H1 (cell line): Measurements from ENCODE around the gene GREB1. TPM values are rescaled to one million over a fixed set of nuclear protein-coding genes. Genes with fewer than 3 reads are reported as not detected.

ENCODE experiments used
- CTCF ChIA-PET: fragments of 300-600 bp; sonication (Branson Sonifier 250); formaldehyde crosslinking; loops from one replicate; lab custom pipeline; 2021; ENCODE audit not compliant: partially characterized antibody; lab: Charles Lee
- POLR2A ChIA-PET: fragments of 300-600 bp; sonication (Branson Sonifier 250); formaldehyde crosslinking; loops from one replicate; lab custom pipeline; 2021; ENCODE audit warnings: inconsistent platforms; ENCODE audit not compliant: partially characterized antibody; lab: Charles Lee
- DNase-seq, 2 experiments: peaks; one replicate each; pipeline versions ENCODE4 v3.0.0 to v3.0.0-alpha.2; 2010 to 2022; ENCODE audit warnings: low spot score in 2 of 2, low read depth in 1 of 2, mixed read lengths in 1 of 2
- FAIRE-seq: peaks from 2 replicates; lab custom pipeline; 2011; peaks lifted over from hg19 to GRCh38; lab: Jason Lieb, UNC
- H2AFZ ChIP-seq: 2 replicates; pipeline ENCODE4 v1.8.1; 2012; ENCODE audit warnings: low read length, inconsistent platforms
- H2AK5ac ChIP-seq: 2 replicates; pipeline ENCODE4 v1.6.1; 2013; ENCODE audit warnings: low read depth, low read length
- H2BK120ac ChIP-seq: replicated peaks from 2 replicates; pipeline ENCODE3; 2013; ENCODE audit warnings: low read depth, low read length, inconsistent platforms
- H2BK12ac ChIP-seq: 2 replicates; pipeline ENCODE4 v1.6.1; 2013; ENCODE audit warnings: low read depth, low read length
- H2BK15ac ChIP-seq: 2 replicates; pipeline ENCODE4 v1.6.1; 2013; ENCODE audit warnings: low read length
- H2BK20ac ChIP-seq: 2 replicates; pipeline ENCODE4 v1.6.1; 2013; ENCODE audit warnings: low read length
- H2BK5ac ChIP-seq: 2 replicates; pipeline ENCODE4 v1.6.1; 2013; ENCODE audit warnings: low read depth, low read length
- H3K14ac ChIP-seq: 2 replicates; pipeline ENCODE4 v1.6.1; 2013; ENCODE audit warnings: inconsistent platforms; ENCODE audit not compliant: insufficient read length
- H3K18ac ChIP-seq: 2 replicates; pipeline ENCODE4 v1.6.1; 2013; ENCODE audit warnings: low read length; ENCODE audit errors: extremely low read depth
- H3K23ac ChIP-seq: 2 replicates; pipeline ENCODE4 v1.6.1; 2013; ENCODE audit warnings: inconsistent platforms; ENCODE audit not compliant: insufficient read length
- H3K23me2 ChIP-seq: 2 replicates; pipeline ENCODE4 v1.6.1; 2013; ENCODE audit warnings: low read depth, low read length
- H3K27ac ChIP-seq: 2 replicates; pipeline ENCODE4 v1.6.1; 2011; ENCODE audit warnings: low read depth, low read length, inconsistent platforms
- H3K27me3 ChIP-seq, 4 experiments: replicated peaks in 1 of 4; 1 replicate in 1 of 4; 2 replicates in 3 of 4; pipeline versions ENCODE4 v1.6.1 to v1.8.1; 2011 to 2013; ENCODE audit warnings: low read length in 3 of 4, mild to moderate bottlenecking in 3 of 4, inconsistent platforms in 2 of 4, mixed read lengths in 2 of 4, moderate library complexity in 1 of 4; ENCODE audit not compliant: control insufficient read depth in 3 of 4, insufficient read depth in 3 of 4; ENCODE audit errors: extremely low read depth in 1 of 4
- H3K36me3 ChIP-seq, 4 experiments: 2 replicates each; pipeline versions ENCODE4 v1.6.1 to v1.8.1; 2011 to 2013; ENCODE audit warnings: mild to moderate bottlenecking in 4 of 4, low read length in 3 of 4, moderate library complexity in 2 of 4, control low read depth in 1 of 4, inconsistent platforms in 1 of 4; ENCODE audit not compliant: insufficient read depth in 4 of 4, control insufficient read depth in 2 of 4
- H3K4ac ChIP-seq: replicated peaks from 2 replicates; pipeline ENCODE3; 2013; ENCODE audit warnings: low read length, low read depth, mixed read lengths, inconsistent platforms; ENCODE audit not compliant: insufficient read length
- H3K4me1 ChIP-seq, 4 experiments: replicated peaks in 1 of 4; 1 replicate in 1 of 4; 2 replicates in 3 of 4; pipeline versions ENCODE4 v1.6.1 to v1.8.1; 2011 to 2013; ENCODE audit warnings: low read length in 3 of 4, inconsistent platforms in 2 of 4, mixed read lengths in 1 of 4; ENCODE audit not compliant: insufficient read depth in 4 of 4, control insufficient read depth in 3 of 4
- H3K4me2 ChIP-seq, 2 experiments: 2 replicates each; pipeline versions ENCODE4 v1.6.1 to v1.8.1; 2011 to 2013; ENCODE audit warnings: low read depth in 2 of 2, low read length in 2 of 2, control low read depth in 1 of 2, inconsistent platforms in 1 of 2, mild to moderate bottlenecking in 1 of 2; ENCODE audit not compliant: insufficient read depth in 1 of 2
- H3K4me3 ChIP-seq, 4 experiments: fragments of 200-600, 300-600 bp in 1 of 4; sonication (generic), shearing (Covaris generic), sonication (Bioruptor Twin) in 1 of 4; 2 replicates each; pipeline versions ENCODE4 v1.5.1 to v1.8.1; 2011 to 2016; ENCODE audit warnings: low read length in 4 of 4, low read depth in 3 of 4, control low read depth in 2 of 4, inconsistent platforms in 2 of 4, mild to moderate bottlenecking in 2 of 4, mixed read lengths in 1 of 4, moderate library complexity in 1 of 4; ENCODE audit not compliant: insufficient read depth in 2 of 4; ENCODE audit errors: extremely low read depth in 1 of 4
- H3K56ac ChIP-seq: replicated peaks from 2 replicates; pipeline ENCODE3; 2013; ENCODE audit warnings: low read depth, mild to moderate bottlenecking, mixed read lengths, low read length, inconsistent platforms; ENCODE audit not compliant: insufficient read length
- H3K79me1 ChIP-seq: 2 replicates; pipeline ENCODE4 v1.6.1; 2013; ENCODE audit warnings: low read depth, low read length, control low read depth
- H3K79me2 ChIP-seq, 2 experiments: 2 replicates each; pipeline versions ENCODE4 v1.6.1 to v1.8.1; 2012 to 2013; ENCODE audit warnings: low read length in 2 of 2, mild to moderate bottlenecking in 2 of 2, inconsistent platforms in 1 of 2; ENCODE audit not compliant: insufficient read depth in 2 of 2, control insufficient read depth in 1 of 2
- H3K9ac ChIP-seq, 4 experiments: replicated peaks in 1 of 4; 1 replicate in 1 of 4; 2 replicates in 3 of 4; pipeline versions ENCODE4 v1.6.1 to v1.8.1; 2011 to 2013; ENCODE audit warnings: low read depth in 3 of 4, low read length in 3 of 4, control low read depth in 2 of 4, mild to moderate bottlenecking in 2 of 4, moderate library complexity in 2 of 4, inconsistent platforms in 1 of 4; ENCODE audit errors: extremely low read depth in 1 of 4
- H3K9me3 ChIP-seq, 2 experiments: 2 replicates each; pipeline versions ENCODE4 v1.6.1 to v1.8.1; 2012 to 2013; ENCODE audit warnings: mild to moderate bottlenecking in 2 of 2, moderate library complexity in 2 of 2, control low read depth in 1 of 2, inconsistent platforms in 1 of 2, low read depth in 1 of 2, low read length in 1 of 2, mixed read lengths in 1 of 2; ENCODE audit not compliant: insufficient read depth in 2 of 2
- H4K20me1 ChIP-seq, 2 experiments: replicated peaks in 1 of 2; 2 replicates each; pipeline versions ENCODE3 to v1.8.1; 2011 to 2013; ENCODE audit warnings: inconsistent platforms in 2 of 2, low read length in 2 of 2, mild to moderate bottlenecking in 1 of 2; ENCODE audit not compliant: insufficient read depth in 2 of 2, control insufficient read depth in 1 of 2
- H4K5ac ChIP-seq: 2 replicates; pipeline ENCODE4 v1.6.1; 2013; ENCODE audit warnings: low read length, low read depth, mixed read lengths, inconsistent platforms; ENCODE audit not compliant: insufficient read length
- H4K8ac ChIP-seq: 2 replicates; pipeline ENCODE4 v1.8.0; 2013; ENCODE audit warnings: mild to moderate bottlenecking, moderate library complexity, low read length, inconsistent platforms; ENCODE audit not compliant: insufficient read depth; ENCODE audit errors: extremely low read depth
- H4K91ac ChIP-seq: replicated peaks from 2 replicates; pipeline ENCODE3; 2013; ENCODE audit warnings: low read length, mixed read lengths, inconsistent platforms; ENCODE audit not compliant: insufficient read length
- ASH2L ChIP-seq: fragments of 200-600, 300-600 bp; sonication (generic); IDR thresholded peaks from one replicate; pipeline ENCODE4 v1.7.1; 2017; ENCODE audit warnings: low read length
- CBX8 ChIP-seq: fragments of 300-800, 300-1000 bp; sonication (generic); IDR thresholded peaks from 2 replicates; pipeline ENCODE4 v1.7.1; 2016; ENCODE audit warnings: low read depth, low read length, borderline replicate concordance
- EP300 ChIP-seq, 2 experiments: IDR thresholded peaks; 1 replicate in 1 of 2; 2 replicates in 1 of 2; pipeline ENCODE4 v1.6.1; 2011 to 2012; ENCODE audit warnings: low read depth in 2 of 2, low read length in 2 of 2, mild to moderate bottlenecking in 2 of 2, borderline replicate concordance in 1 of 2, inconsistent platforms in 1 of 2, moderate library complexity in 1 of 2
- FOSL1 ChIP-seq: IDR thresholded peaks from 2 replicates; pipeline ENCODE4 v1.6.1; 2011; ENCODE audit warnings: mild to moderate bottlenecking, low read depth, low read length, moderate library complexity; ENCODE audit not compliant: insufficient read depth
- HDAC6 ChIP-seq: IDR thresholded peaks from one replicate; pipeline ENCODE4 v1.7.1; 2012; ENCODE audit warnings: low read depth, mild to moderate bottlenecking, inconsistent platforms, low read length, moderate library complexity
- JUND ChIP-seq: IDR thresholded peaks from 2 replicates; pipeline ENCODE4 v1.6.1; 2011; ENCODE audit warnings: mild to moderate bottlenecking, improper control_type of control experiment, low read length
- NRF1 ChIP-seq: IDR thresholded peaks from 2 replicates; pipeline ENCODE4 v1.6.1; 2011; ENCODE audit warnings: mild to moderate bottlenecking, low read depth, low read length, improper control_type of control experiment
- RBBP5 ChIP-seq: IDR thresholded peaks from 2 replicates; pipeline ENCODE4 v1.7.1; 2012; ENCODE audit warnings: low read depth, mild to moderate bottlenecking, inconsistent platforms, low read length, moderate library complexity, borderline replicate concordance
- RFX5 ChIP-seq: IDR thresholded peaks from 2 replicates; pipeline ENCODE4 v1.6.1; 2011; ENCODE audit warnings: low read depth, low read length, improper control_type of control experiment, borderline replicate concordance
- RXRA ChIP-seq: IDR thresholded peaks from 2 replicates; pipeline ENCODE4 v1.6.1; 2011; ENCODE audit warnings: low read depth, mild to moderate bottlenecking, low read length, moderate library complexity; ENCODE audit not compliant: insufficient read depth
- SAP30 ChIP-seq: fragments of 300-600 bp; sonication (generic); IDR thresholded peaks from 2 replicates; pipeline ENCODE4 v1.7.1; 2012; ENCODE audit warnings: low read length, moderate library complexity, mild to moderate bottlenecking, inconsistent platforms; ENCODE audit not compliant: insufficient read depth, insufficient replicate concordance
- SP4 ChIP-seq: IDR thresholded peaks from 2 replicates; pipeline ENCODE4 v1.6.1; 2012; ENCODE audit warnings: low read length, inconsistent platforms
- TBP ChIP-seq: IDR thresholded peaks from 2 replicates; pipeline ENCODE4 v1.6.1; 2011; ENCODE audit warnings: low read depth, low read length, improper control_type of control experiment
- WGBS, 2 experiments: shearing (Covaris generic) in 1 of 2; methylation state at CpG; one replicate each; pipeline versions ENCODE4 v1.1.6 to v1.1.7; 2013 to 2015; ENCODE audit warnings: low lambda C conversion rate in 2 of 2, mixed read lengths in 2 of 2, inconsistent platforms in 1 of 2, low coverage in 1 of 2, missing lambda C conversion rate in 1 of 2; ENCODE audit not compliant: insufficient replicate concordance in 2 of 2, insufficient coverage in 1 of 2, insufficient read length in 1 of 2; ENCODE audit errors: extremely low coverage in 1 of 2, missing lambda C conversion rate in 1 of 2; 5-methylcytosine and 5-hydroxymethylcytosine counted together
- polyA plus RNA-seq, 7 experiments: library from polyadenylated mRNA; depleted of rRNA in 3 of 7; stranded (reverse) in 5 of 7; unstranded in 2 of 7; fragments of >200 nt in 5 of 7; fragments of 200-250 nt in 2 of 7; gene quantifications; 1 replicate in 5 of 7; 2 replicates in 1 of 7; 4 replicates in 1 of 7; pipeline versions ENCODE4 v1.2.1 to v1.2.3, GENCODE V29; 2011 to 2013; ENCODE audit warnings: missing spikeins in 2 of 7, mixed read lengths in 2 of 7
- total RNA-seq: library from RNA; stranded (reverse); fragmentation: NEBNext Ultra II Directional; extraction: Animal tissue kit (Norgen Biotek cat#: 25700); gene quantifications from 2 replicates; pipeline ENCODE4 v1.2.1, GENCODE V29; 2021

Gene GREB1
- total and polyA plus RNA-seq, 2 of the 8 experiments (the other 6 are each of a cell fraction or from before 2014, with no cell fraction given): 7.9 to 43.4 TPM

- H2AK5ac ChIP-seq: no peak overlapping the region
- no peak overlapping the region for H3K27ac ChIP-seq
- no peak overlapping the region for H4K8ac ChIP-seq
- DNase-seq (no peak), FAIRE-seq (no peak)
- peaks cover 11% of the 10 kb centered on the region for H3K79me1 ChIP-seq
- no peak overlapping the region for H2BK12ac ChIP-seq
- H3K4me1 ChIP-seq: peaks cover 0 to 7% (median 3%) of the 10 kb centered on the region in 4 experiments; a peak in 1 of 7 replicates
- H2BK120ac ChIP-seq: no peak overlapping the region
- H3K18ac ChIP-seq: no peak overlapping the region
- no peak overlapping the region for H3K4ac ChIP-seq
- no peak overlapping the region for H2BK15ac ChIP-seq
- H3K23me2 ChIP-seq: no peaks in the 10 kb centered on the region
- H3K9me3 ChIP-seq: no peaks in the 10 kb centered on the region
- peaks cover 0 to 4% of the 10 kb centered on the region in 2 experiments; a peak in 2 of 4 replicates for H3K79me2 ChIP-seq
- no peaks in the 10 kb centered on the region for H3K27me3 ChIP-seq
- no peak overlapping the region for H3K9ac ChIP-seq
- H3K4me2 ChIP-seq: no peak overlapping the region
- TF ChIP-seq JUND: no peak
- TF ChIP-seq HDAC6: no peak
- no peak for TF ChIP-seq NRF1
- no peak for TF ChIP-seq EP300 (IDR thresholded peaks at IDR 0.05; ENCODE audit: borderline replicate concordance in 1 of 2, low read depth in 2 of 2, low read length in 2 of 2)
- TF ChIP-seq CBX8: no peak
- no peak for TF ChIP-seq SAP30
- TF ChIP-seq FOSL1: no peak
- no peak for TF ChIP-seq RFX5
- TF ChIP-seq TBP: no peak
- TF ChIP-seq ASH2L: no peak
- TF ChIP-seq SP4: no peak
- TF ChIP-seq RBBP5: no peak
- no peak for TF ChIP-seq RXRA
- H3K23ac ChIP-seq: no peak overlapping the region
- H4K5ac ChIP-seq: no peak overlapping the region
- H3K14ac ChIP-seq: no peak overlapping the region
- ChIA-PET POLR2A (no interaction called here), CTCF (interaction anchor here (0.6 to 6.4 kb wide), 6 partner anchors 8 to 56 kb away, joined by 4 to 55 read pairs (median 5); partner anchors contain the start of gene GREB1)
- no peak overlapping the region for H4K91ac ChIP-seq
- H2BK20ac ChIP-seq: no peak overlapping the region
- no peaks in the 10 kb centered on the region for H3K36me3 ChIP-seq
- no peak overlapping the region for H3K56ac ChIP-seq
- H3K4me3 ChIP-seq: no peak overlapping the region
- no peaks in the 10 kb centered on the region for H4K20me1 ChIP-seq
- 95% methylated on average over 7 of the region's 7 CpGs; no CpG with 5 or more reads in 1 of the 2 experiments for WGBS, 2 experiments
- H2BK5ac ChIP-seq: no peak overlapping the region
- H2AFZ ChIP-seq: no peak overlapping the region
Measured at GRCh38 chr2:11525762-11526161, 8.1 kb upstream of the GREB1 start.
